Measurements from ENCODE around the gene BSN. TPM values are rescaled to one million over a fixed set of nuclear protein-coding genes. Genes with fewer than 3 reads are reported as not detected.

Gene BSN
- polyA plus RNA-seq, 1 donor (not counting 4 experiments of a cell fraction or from before 2014, with no cell fraction given): under 0.01 TPM

GRCh38 chr3:49662021-49662420 lies 107.7 kb downstream of the BSN start:
- no peaks in the 10 kb centered on the region for H4K20me1 ChIP-seq (ENCODE audit: control insufficient read depth, extremely low read depth, insufficient read depth, low read length)
- TF ChIP-seq CTCF (optimal IDR thresholded peaks at IDR 0.05 in 1 of 3, IDR thresholded peaks at IDR 0.05 in 1 of 3, conservative IDR thresholded peaks at IDR 0.05 in 1 of 3; ENCODE audit: extremely low read depth in 1 of 3, insufficient read depth in 2 of 3, low read length in 3 of 3) (no peak), EZH2 (IDR thresholded peaks at IDR 0.05; ENCODE audit: low read length) (no peak)
- no peaks in the 10 kb centered on the region for H3K79me2 ChIP-seq (ENCODE audit: control insufficient read depth, insufficient read depth, low read length)
- dilution Hi-C loops (cut with MboI; ENCODE audit: extremely low pct_ligation_motif_present, low sequenced_read_pairs): loop anchor here (25.0 kb wide), 1 partner anchor 100 kb away; the partner anchor contains the start of gene BSN
- no peaks in the 10 kb centered on the region for H3K9me3 ChIP-seq (ENCODE audit: control insufficient read depth, low read depth, low read length)
- no peak overlapping the region for H3K4me2 ChIP-seq (ENCODE audit: control insufficient read depth, extremely low read depth, insufficient read depth, low read depth, low read length)
- H3K36me3 ChIP-seq (ENCODE audit: control insufficient read depth in 2 of 2, extremely low read depth in 1 of 2, insufficient read depth in 2 of 2, low read length in 2 of 2): no peaks in the 10 kb centered on the region
- no peak overlapping the region for H3K9ac ChIP-seq (ENCODE audit: control insufficient read depth, extremely low read depth, insufficient read depth, low read length)
- DNase-seq (ENCODE audit: low read depth, low spot score): no peak
- no peak overlapping the region for H3K4me3 ChIP-seq (ENCODE audit: control insufficient read depth in 2 of 3, extremely low read depth in 1 of 3, insufficient read depth in 2 of 3, low read depth in 1 of 3, low read length in 3 of 3)
- H3K9me1 ChIP-seq (ENCODE audit: control insufficient read depth, extremely low read depth, insufficient read depth, low read length): no peaks in the 10 kb centered on the region
- H3K27ac ChIP-seq (ENCODE audit: control insufficient read depth, insufficient read depth, low read length): no peak overlapping the region
- no peak for FAIRE-seq
- peaks cover 22% of the 10 kb centered on the region for H3K27me3 ChIP-seq (ENCODE audit: control insufficient read depth, extremely low read depth, insufficient read depth, low read length)
- H2AFZ ChIP-seq (ENCODE audit: control insufficient read depth, low read length): no peak overlapping the region
- no peaks in the 10 kb centered on the region for H3K4me1 ChIP-seq (ENCODE audit: control insufficient read depth, extremely low read depth, insufficient read depth, low read length)

DNA sequence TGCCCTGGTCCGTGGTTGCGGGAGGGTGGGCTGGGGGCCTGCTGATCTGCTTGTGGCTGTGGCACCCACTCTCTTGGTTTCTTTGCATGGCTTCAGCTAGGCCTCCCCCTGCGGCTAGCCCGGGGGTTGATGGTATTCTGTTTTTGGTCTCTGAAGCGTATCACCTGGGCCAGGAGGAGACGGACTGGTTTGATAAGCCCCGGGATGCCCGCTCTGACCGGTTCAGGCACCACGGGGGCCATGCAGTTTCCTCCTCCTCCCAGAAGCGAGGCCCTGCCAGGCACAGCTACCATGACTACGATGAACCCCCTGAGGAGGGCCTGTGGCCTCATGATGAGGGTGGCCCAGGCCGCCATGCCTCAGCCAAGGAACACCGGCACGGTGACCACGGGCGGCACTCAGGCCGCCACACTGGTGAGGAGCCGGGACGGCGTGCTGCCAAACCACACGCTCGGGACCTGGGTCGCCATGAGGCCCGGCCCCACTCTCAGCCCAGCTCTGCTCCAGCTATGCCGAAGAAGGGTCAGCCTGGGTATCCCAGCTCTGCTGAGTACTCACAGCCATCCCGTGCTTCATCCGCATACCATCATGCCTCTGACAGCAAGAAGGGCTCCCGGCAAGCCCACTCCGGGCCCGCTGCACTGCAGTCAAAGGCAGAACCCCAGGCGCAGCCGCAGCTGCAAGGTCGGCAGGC lies 108.6 kb downstream of the BSN start:
- H3K9me3 ChIP-seq (ENCODE audit: control insufficient read depth, low read depth, low read length): no peaks in the 10 kb centered on the region

More for the DNA sequence above, 108.6 kb downstream of the BSN start:
- Histone ChIP-seq H3K27me3 (ENCODE audit: control insufficient read depth, extremely low read depth, insufficient read depth, low read length) (peaks cover 14% of the 10 kb centered on the region), H3K79me2 (ENCODE audit: control insufficient read depth, insufficient read depth, low read length) (no peaks in the 10 kb centered on the region), H3K9me1 (ENCODE audit: control insufficient read depth, extremely low read depth, insufficient read depth, low read length) (no peaks in the 10 kb centered on the region), H3K4me2 (ENCODE audit: control insufficient read depth, extremely low read depth, insufficient read depth, low read depth, low read length) (no peak overlapping the region), H3K36me3 (ENCODE audit: control insufficient read depth in 2 of 2, extremely low read depth in 1 of 2, insufficient read depth in 2 of 2, low read length in 2 of 2) (no peaks in the 10 kb centered on the region), H4K20me1 (ENCODE audit: control insufficient read depth, extremely low read depth, insufficient read depth, low read length) (no peaks in the 10 kb centered on the region), H3K27ac (ENCODE audit: control insufficient read depth, insufficient read depth, low read length) (no peak overlapping the region), H2AFZ (ENCODE audit: control insufficient read depth, low read length) (no peak overlapping the region), H3K4me3 (ENCODE audit: control insufficient read depth in 2 of 3, extremely low read depth in 1 of 3, insufficient read depth in 2 of 3, low read depth in 1 of 3, low read length in 3 of 3) (no peak overlapping the region), H3K4me1 (ENCODE audit: control insufficient read depth, extremely low read depth, insufficient read depth, low read length) (no peaks in the 10 kb centered on the region), H3K9ac (ENCODE audit: control insufficient read depth, extremely low read depth, insufficient read depth, low read length) (no peak overlapping the region)
- no peak for TF ChIP-seq EZH2 (IDR thresholded peaks at IDR 0.05; ENCODE audit: low read length)
- TF ChIP-seq CTCF (optimal IDR thresholded peaks at IDR 0.05 in 1 of 3, IDR thresholded peaks at IDR 0.05 in 1 of 3, conservative IDR thresholded peaks at IDR 0.05 in 1 of 3; ENCODE audit: extremely low read depth in 1 of 3, insufficient read depth in 2 of 3, low read length in 3 of 3): no peak
- FAIRE-seq: no peak
- dilution Hi-C loops (cut with MboI; ENCODE audit: extremely low pct_ligation_motif_present, low sequenced_read_pairs): loop anchor here (25.0 kb wide), 1 partner anchor 101 kb away; the partner anchor contains the start of gene BSN
- no peak for DNase-seq (ENCODE audit: low read depth, low spot score)
